NB4 (cell line): Measurements from ENCODE around the gene RNF112.

Source experiments
- CTCF ChIP-seq: IDR thresholded peaks from one replicate; pipeline ENCODE4 v1.5.1; 2012; ENCODE audit warnings: low read depth, low read length
- MAX ChIP-seq: IDR thresholded peaks from 2 replicates; pipeline ENCODE4 v1.6.1; 2011; ENCODE audit warnings: low read depth, low read length
- MYC ChIP-seq: IDR thresholded peaks from 2 replicates; pipeline ENCODE4 v1.6.1; 2011; ENCODE audit warnings: low read depth, low read length
- POLR2A ChIP-seq: IDR thresholded peaks from 2 replicates; pipeline ENCODE4 v1.6.1; 2011; ENCODE audit warnings: mild to moderate bottlenecking; ENCODE audit not compliant: insufficient read length; ENCODE audit errors: extremely low read depth

DNA sequence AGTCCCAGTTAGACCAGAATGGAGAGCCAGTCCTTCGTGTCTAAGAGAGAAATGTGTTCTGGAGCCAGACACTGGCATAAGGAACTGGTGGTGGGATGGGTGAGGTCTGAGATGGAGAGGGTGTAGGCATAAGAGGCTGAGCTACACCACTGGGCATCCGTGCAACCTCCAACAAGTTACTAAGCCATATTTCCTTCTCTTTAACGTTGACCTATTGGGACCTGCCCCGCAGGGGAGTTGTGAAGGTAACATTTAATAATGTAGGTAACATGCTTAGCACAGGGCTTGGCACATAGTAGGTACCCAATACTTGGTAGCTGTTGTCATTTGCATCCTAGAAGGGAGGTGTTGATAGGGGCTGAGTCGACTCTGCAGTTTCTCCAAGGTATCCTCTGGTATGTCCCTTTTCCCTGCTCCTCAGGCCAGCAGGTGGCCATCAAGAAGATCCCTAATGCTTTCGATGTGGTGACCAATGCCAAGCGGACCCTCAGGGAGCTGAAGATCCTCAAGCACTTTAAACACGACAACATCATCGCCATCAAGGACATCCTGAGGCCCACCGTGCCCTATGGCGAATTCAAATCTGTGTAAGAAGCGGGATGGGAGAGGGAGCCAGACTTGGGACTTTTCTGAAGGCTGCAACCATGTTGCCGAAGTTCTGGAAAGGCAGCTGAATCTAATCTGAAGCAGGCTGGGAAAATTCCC lies 31.5 kb upstream of the RNF112 start:
- TF ChIP-seq CTCF (no peak), MAX (no peak), POLR2A (no peak), MYC (no peak)
